HCT116 (cell line): ENCODE results near the gene SEC11A. TPM values are rescaled to one million over a fixed set of nuclear protein-coding genes. Genes with fewer than 3 reads are reported as not detected.
A peak's percentile ranks its signal among the peaks of the same experiment; 100 is the strongest.

ENCODE experiments used
- ATAC-seq: fragments of 200-7000 bp; cut with Tn5 transposase; 2 replicates; pipeline ENCODE4 v1.9.1; 2020; ENCODE audit warnings: mild to moderate bottlenecking, moderate library complexity
- BruUV-seq: library from RNA; stranded (reverse); fragments of 400-500 nt; replicated peaks from 2 replicates; lab custom pipeline; 2021; lab: Mats Ljungman, UMichigan
- CTCF ChIA-PET: fragments of 300-600 bp; sonication (Branson Sonifier 250); formaldehyde crosslinking; loops from one replicate; lab custom pipeline; 2021; ENCODE audit warnings: antibody characterized with exemption; lab: Charles Lee
- POLR2A ChIA-PET: fragments of 300-600, 350-600 bp; sonication (Branson Sonifier 250); formaldehyde crosslinking; loops from one replicate; lab custom pipeline; 2021; ENCODE audit warnings: antibody characterized with exemption; lab: Charles Lee
- RAD21 ChIA-PET, 2 experiments: fragments of 300-600 bp; sonication (Branson Sonifier 250); formaldehyde crosslinking; loops; one replicate each; lab custom pipeline; 2023; ENCODE audit warnings: low total read pairs in 2 of 2; ENCODE audit not compliant: uncharacterized antibody in 2 of 2, unreplicated experiment in 2 of 2, low non-redundant PET in 1 of 2; lab: Charles Lee
- DNase-seq: peaks from one replicate; pipeline ENCODE4 v3.0.0-alpha.2; 2010; ENCODE audit warnings: low read depth, low spot score
- H2AFZ ChIP-seq: fragments of 200-600 bp; shearing (Covaris generic), sonication (generic); 2 replicates; pipeline ENCODE4 v1.6.1; 2017; ENCODE audit warnings: low read depth, mixed run types, mixed read lengths, antibody characterized with exemption, low read length; ENCODE audit not compliant: poor library complexity, severe bottlenecking
- H3K27ac ChIP-seq: 2 replicates; pipeline ENCODE4 v1.5.1; 2012; ENCODE audit warnings: low read depth, low read length
- H3K27me3 ChIP-seq: fragments of 200-600 bp; sonication (generic); 2 replicates; pipeline ENCODE4 v1.6.1; 2016; ENCODE audit warnings: mixed run types, low read length, mixed read lengths; ENCODE audit not compliant: insufficient read depth
- H3K36me3 ChIP-seq, 2 experiments: fragments of 200-500 bp in 1 of 2; fragments of 200-600 bp in 1 of 2; sonication (Bioruptor generic) in 1 of 2; sonication (generic) in 1 of 2; 2 replicates each; pipeline versions ENCODE4 v1.5.1 to v1.6.1; 2014 to 2016; ENCODE audit warnings: low read length in 2 of 2, inconsistent platforms in 1 of 2, mixed read lengths in 1 of 2, mixed run types in 1 of 2; ENCODE audit not compliant: insufficient read depth in 2 of 2, control insufficient read depth in 1 of 2
- H3K4me1 ChIP-seq, 2 experiments: fragments of 200-600 bp in 1 of 2; sonication (generic) in 1 of 2; 2 replicates each; pipeline versions ENCODE4 v1.5.1 to v1.6.1; 2012 to 2017; ENCODE audit warnings: low read length in 2 of 2, inconsistent platforms in 1 of 2, mild to moderate bottlenecking in 1 of 2, mixed read lengths in 1 of 2, mixed run types in 1 of 2, moderate library complexity in 1 of 2; ENCODE audit not compliant: insufficient read depth in 2 of 2, control insufficient read depth in 1 of 2
- H3K4me2 ChIP-seq: fragments of 200-600 bp; sonication (generic); 2 replicates; pipeline ENCODE4 v1.6.1; 2017; ENCODE audit warnings: mixed run types, low read length, mixed read lengths
- H3K4me3 ChIP-seq, 2 experiments: fragments of 200-600 bp in 1 of 2; sonication (generic) in 1 of 2; replicated peaks in 1 of 2; 2 replicates each; pipeline ENCODE4 v1.5.1; 2011 to 2016; ENCODE audit warnings: low read length in 2 of 2, control low read depth in 1 of 2, low read depth in 1 of 2, mild to moderate bottlenecking in 1 of 2, mixed read lengths in 1 of 2, mixed run types in 1 of 2
- H3K79me2 ChIP-seq: fragments of 200-600 bp; sonication (generic); 2 replicates; pipeline ENCODE4 v1.6.1; 2017; ENCODE audit warnings: mild to moderate bottlenecking, mixed run types, low read length, moderate library complexity, mixed read lengths; ENCODE audit not compliant: insufficient read depth
- H3K9ac ChIP-seq: fragments of 200-600 bp; sonication (generic); 2 replicates; pipeline ENCODE4 v1.6.1; 2016; ENCODE audit warnings: low read length, mixed read lengths
- H3K9me2 ChIP-seq: fragments of 200-600 bp; sonication (generic), shearing (Covaris generic); 2 replicates; pipeline ENCODE4 v1.6.1; 2017; ENCODE audit warnings: mixed run types, mild to moderate bottlenecking, moderate library complexity; ENCODE audit not compliant: insufficient read depth
- H3K9me3 ChIP-seq, 2 experiments: fragments of 200-500 bp in 1 of 2; fragments of 200-600 bp in 1 of 2; sonication (Bioruptor generic) in 1 of 2; sonication (generic) in 1 of 2; 2 replicates each; pipeline ENCODE4 v1.6.1; 2014 to 2017; ENCODE audit warnings: low read length in 2 of 2, mixed read lengths in 2 of 2, inconsistent platforms in 1 of 2, low read depth in 1 of 2, mild to moderate bottlenecking in 1 of 2, mixed run types in 1 of 2, moderate library complexity in 1 of 2; ENCODE audit not compliant: control insufficient read depth in 1 of 2, insufficient read depth in 1 of 2
- H4K20me1 ChIP-seq: fragments of 200-600 bp; sonication (generic), shearing (Covaris generic); 2 replicates; pipeline ENCODE4 v1.6.1; 2017; ENCODE audit warnings: mixed run types, mild to moderate bottlenecking, moderate library complexity; ENCODE audit not compliant: insufficient read depth
- ATF3 ChIP-seq: IDR thresholded peaks from 2 replicates; pipeline ENCODE4 v1.6.1; 2012
- CBX3 ChIP-seq: IDR thresholded peaks from 2 replicates; pipeline ENCODE4 v1.6.1; 2012; ENCODE audit warnings: low read depth
- CEBPB ChIP-seq: IDR thresholded peaks from 2 replicates; pipeline ENCODE4 v1.6.1; 2012; ENCODE audit warnings: low read depth
- CTCF ChIP-seq, 3 experiments: fragments of 200-600 bp in 1 of 3; sonication (generic) in 1 of 3; IDR thresholded peaks in 2 of 3; conservative IDR thresholded peaks in 1 of 3; 2 replicates each; pipeline ENCODE4 v1.5.1; 2012 to 2017; ENCODE audit warnings: low read depth in 2 of 3, low read length in 2 of 3, antibody characterized with exemption in 1 of 3, borderline replicate concordance in 1 of 3, control low read depth in 1 of 3, mild to moderate bottlenecking in 1 of 3, mixed read lengths in 1 of 3, mixed run types in 1 of 3, moderate library complexity in 1 of 3; ENCODE audit not compliant: insufficient read depth in 1 of 3
- EGR1 ChIP-seq: IDR thresholded peaks from 2 replicates; pipeline ENCODE4 v1.6.1; 2012; ENCODE audit warnings: low read depth
- ELF1 ChIP-seq: IDR thresholded peaks from 2 replicates; pipeline ENCODE4 v1.6.1; 2012; ENCODE audit warnings: low read depth, borderline replicate concordance
- EZH2 ChIP-seq: fragments of 200-600 bp; sonication (generic); IDR thresholded peaks from 2 replicates; pipeline ENCODE4 v1.6.1; 2017; ENCODE audit warnings: antibody characterized with exemption, mixed run types
- EZH2phosphoT487 ChIP-seq: fragments of 200-600 bp; IDR thresholded peaks from 2 replicates; pipeline ENCODE4 v1.6.1; 2018; ENCODE audit warnings: antibody characterized with exemption, borderline replicate concordance
- JUND ChIP-seq: IDR thresholded peaks from 2 replicates; pipeline ENCODE4 v1.6.1; 2012
- MAX ChIP-seq: IDR thresholded peaks from 2 replicates; pipeline ENCODE4 v1.6.1; 2012
- POLR2A ChIP-seq: IDR thresholded peaks from 2 replicates; pipeline ENCODE4 v1.7.0; 2011; ENCODE audit warnings: borderline replicate concordance; ENCODE audit not compliant: insufficient read depth, insufficient read length; ENCODE audit errors: extremely low read depth
- POLR2AphosphoS5 ChIP-seq: IDR thresholded peaks from 2 replicates; pipeline ENCODE4 v1.6.1; 2011; ENCODE audit warnings: mild to moderate bottlenecking, low read depth, low read length, moderate library complexity
- RAD21 ChIP-seq: IDR thresholded peaks from 2 replicates; pipeline ENCODE4 v1.6.1; 2012; ENCODE audit warnings: low read depth, mild to moderate bottlenecking
- REST ChIP-seq: IDR thresholded peaks from 2 replicates; pipeline ENCODE4 v1.6.1; 2012; ENCODE audit warnings: low read depth
- SIN3A ChIP-seq: IDR thresholded peaks from 2 replicates; pipeline ENCODE4 v1.6.1; 2012; ENCODE audit warnings: low read depth
- SP1 ChIP-seq: IDR thresholded peaks from 2 replicates; pipeline ENCODE4 v1.6.1; 2012; ENCODE audit warnings: low read depth
- TCF7L2 ChIP-seq: IDR thresholded peaks from 2 replicates; pipeline ENCODE4 v1.7.0; 2011; ENCODE audit warnings: borderline replicate concordance, inconsistent platforms; ENCODE audit not compliant: insufficient read depth, insufficient read length; ENCODE audit errors: extremely low read depth
- ZBTB33 ChIP-seq: IDR thresholded peaks from 2 replicates; pipeline ENCODE4 v1.6.1; 2011; ENCODE audit warnings: mild to moderate bottlenecking, low read length, moderate library complexity; ENCODE audit not compliant: insufficient replicate concordance; ENCODE audit errors: extremely low read depth
- ZFX ChIP-seq: fragments of 450-650 bp; IDR thresholded peaks from 2 replicates; pipeline ENCODE4 v1.6.1; 2017
- ZNF274 ChIP-seq: fragments of 200-500 bp; sonication (Bioruptor generic); IDR thresholded peaks from 2 replicates; pipeline ENCODE4 v1.6.1; 2014; ENCODE audit warnings: mild to moderate bottlenecking, low read depth, low read length, inconsistent platforms
- intact Hi-C: fragments of 100-400 bp; cut with micrococcal nuclease; formaldehyde crosslinking; loops from 2 replicates; pipeline ENCODE4 v1.10.0; 2022
- total RNA-seq: library from RNA; stranded (reverse); gene quantifications from one replicate; pipeline ENCODE4 v1.2.1, GENCODE V29; 2021; ENCODE audit not compliant: unreplicated experiment

Gene SEC11A
- total RNA-seq, 1 experiment from 2014 or later, result 175 TPM

GRCh38 chr15:84690342-84690741 lies 25.6 kb downstream of the SEC11A start:
- ATAC-seq (no peak), DNase-seq (no peak)
- Histone ChIP-seq H3K9me2 (no peaks in the 10 kb centered on the region), H3K79me2 (peaks cover 70% of the 10 kb centered on the region), H4K20me1 (no peaks in the 10 kb centered on the region; the same call in 1 of the 2 replicates), H3K4me3 (no peak overlapping the region), H3K27me3 (no peaks in the 10 kb centered on the region), H3K4me2 (no peak overlapping the region), H3K36me3 (peaks cover 7 to 18% of the 10 kb centered on the region in 2 experiments; a peak in 2 of 4 replicates), H3K4me1 (peaks cover 13 to 28% of the 10 kb centered on the region in 2 experiments), H2AFZ (no peak overlapping the region), H3K9me3 (no peaks in the 10 kb centered on the region), H3K9ac (no peak overlapping the region), H3K27ac (no peak overlapping the region)
- ChIA-PET RAD21 (no interaction called here), POLR2A (no interaction called here), CTCF (no interaction called here)
- intact Hi-C loops, result no loop called here
- TSS peak; percentile 16 for BruUV-seq
- TF ChIP-seq ZBTB33 (no peak), JUND (no peak), SP1 (no peak), SIN3A (no peak), EZH2phosphoT487 (no peak), CBX3 (no peak), CEBPB (no peak), ATF3 (no peak), MAX (no peak), POLR2AphosphoS5 (no peak), CTCF (IDR thresholded peaks at IDR 0.05 in 2 of 3, conservative IDR thresholded peaks at IDR 0.05 in 1 of 3; ENCODE audit: borderline replicate concordance in 1 of 3, insufficient read depth in 1 of 3, low read depth in 2 of 3, low read length in 2 of 3) (no peak), POLR2A (no peak), ZFX (no peak), RAD21 (no peak), ZNF274 (no peak), REST (no peak), EZH2 (no peak), ELF1 (no peak), EGR1 (no peak), TCF7L2 (no peak)
